ENCODE measurements around the gene DBF4B. TPM values are rescaled to one million over a fixed set of nuclear protein-coding genes. Genes with fewer than 3 reads are reported as not detected.
A peak's percentile ranks its signal among the peaks of the same experiment; 100 is the strongest.

Gene DBF4B, protein sequence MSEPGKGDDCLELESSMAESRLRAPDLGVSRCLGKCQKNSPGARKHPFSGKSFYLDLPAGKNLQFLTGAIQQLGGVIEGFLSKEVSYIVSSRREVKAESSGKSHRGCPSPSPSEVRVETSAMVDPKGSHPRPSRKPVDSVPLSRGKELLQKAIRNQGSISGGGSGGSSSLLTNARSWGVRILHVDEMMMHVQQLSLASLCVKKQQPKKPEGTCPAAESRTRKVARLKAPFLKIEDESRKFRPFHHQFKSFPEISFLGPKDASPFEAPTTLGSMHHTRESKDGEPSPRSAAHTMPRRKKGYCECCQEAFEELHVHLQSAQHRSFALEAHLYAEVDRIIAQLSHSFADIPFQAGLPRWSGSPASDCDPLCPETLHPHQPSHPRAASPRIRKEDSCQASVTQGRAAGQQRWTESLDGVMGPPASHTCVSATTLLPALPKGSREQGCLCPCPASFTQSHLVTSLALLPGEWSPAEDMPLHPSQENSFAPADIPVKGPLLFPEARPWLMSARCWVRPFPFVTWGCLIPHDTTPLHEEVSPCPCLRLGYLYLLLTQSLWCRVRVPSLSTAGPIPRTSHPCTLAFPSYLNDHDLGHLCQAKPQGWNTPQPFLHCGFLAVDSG
- 1 to 10 TPM; 3.0 to 4.1 (median 4.1) TPM for total RNA-seq
- 3.9 TPM for total RNA-seq (2013)

GRCh38 chr17:44708401-44709263 is at the start of gene DBF4B:
DBF4B (plus strand) TSS chr17:44708665; CDS start chr17:44708821, 156 bp downstream.
- Histone ChIP-seq H3K4me1 (ENCODE audit: control insufficient read depth, insufficient read depth, low read length) (peaks cover 10% of the 10 kb centered on the region), H3K36me3 (ENCODE audit: control insufficient read depth, insufficient read depth, low read length) (no peaks in the 10 kb centered on the region), H3K4me3 (ENCODE audit: low read length) (peak within 1 kb of the TSS; percentile 76), H3K9me3 (ENCODE audit: control insufficient read depth, insufficient read depth, low read length) (no peaks in the 10 kb centered on the region), H3K27me3 (ENCODE audit: control insufficient read depth, insufficient read depth, low read length) (no peaks in the 10 kb centered on the region), H3K27ac (ENCODE audit: low read length) (peak within 1 kb of the TSS; percentile 4)
- ATAC-seq (peak; percentile 93 to 98 (median 98)), DNase-seq (peak; percentile 74 to 95)
- H3K4me1 Mint-ChIP-seq, result no peaks in the 10 kb centered on the region
- H3K36me3 Mint-ChIP-seq, result no peaks in the 10 kb centered on the region
- peaks cover 3 to 9% of the 10 kb centered on the region in 2 donors for H3K27me3 Mint-ChIP-seq (ENCODE audit: low read depth in 2 of 2)
- no peak within 1 kb of the TSS for H3K4me3 Mint-ChIP-seq
- TF ChIP-seq, protein P1, sequence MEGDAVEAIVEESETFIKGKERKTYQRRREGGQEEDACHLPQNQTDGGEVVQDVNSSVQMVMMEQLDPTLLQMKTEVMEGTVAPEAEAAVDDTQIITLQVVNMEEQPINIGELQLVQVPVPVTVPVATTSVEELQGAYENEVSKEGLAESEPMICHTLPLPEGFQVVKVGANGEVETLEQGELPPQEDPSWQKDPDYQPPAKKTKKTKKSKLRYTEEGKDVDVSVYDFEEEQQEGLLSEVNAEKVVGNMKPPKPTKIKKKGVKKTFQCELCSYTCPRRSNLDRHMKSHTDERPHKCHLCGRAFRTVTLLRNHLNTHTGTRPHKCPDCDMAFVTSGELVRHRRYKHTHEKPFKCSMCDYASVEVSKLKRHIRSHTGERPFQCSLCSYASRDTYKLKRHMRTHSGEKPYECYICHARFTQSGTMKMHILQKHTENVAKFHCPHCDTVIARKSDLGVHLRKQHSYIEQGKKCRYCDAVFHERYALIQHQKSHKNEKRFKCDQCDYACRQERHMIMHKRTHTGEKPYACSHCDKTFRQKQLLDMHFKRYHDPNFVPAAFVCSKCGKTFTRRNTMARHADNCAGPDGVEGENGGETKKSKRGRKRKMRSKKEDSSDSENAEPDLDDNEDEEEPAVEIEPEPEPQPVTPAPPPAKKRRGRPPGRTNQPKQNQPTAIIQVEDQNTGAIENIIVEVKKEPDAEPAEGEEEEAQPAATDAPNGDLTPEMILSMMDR (IDR thresholded peaks at IDR 0.05), result no peak
- intact Hi-C loops (cut with micrococcal nuclease), result loop anchor here (1.0 kb wide), 1 partner anchor 19 kb away; the partner anchor contains the start of gene CCDC43
- H3K27ac Mint-ChIP-seq, result no peak within 1 kb of the TSS
- WGBS (ENCODE audit: insufficient coverage), result under 1% methylated on average over 52 of the region's 52 CpGs
- no peaks in the 10 kb centered on the region for H3K9me3 Mint-ChIP-seq

GRCh38 chr17:44661835-44662234 is 46.6 kb upstream of the DBF4B start:
- H3K4me3 ChIP-seq (ENCODE audit: low read length), result no peak overlapping the region
- no peaks in the 10 kb centered on the region for H3K36me3 ChIP-seq (ENCODE audit: control insufficient read depth, insufficient read depth, low read length)
- no peaks in the 10 kb centered on the region for H3K9me3 ChIP-seq (ENCODE audit: control insufficient read depth, insufficient read depth, low read length)
- Mint-ChIP-seq H3K9me3 (no peaks in the 10 kb centered on the region), H3K36me3 (no peaks in the 10 kb centered on the region), H3K4me1 (peaks cover 0 to 4% of the 10 kb centered on the region in 2 donors), H3K4me3 (no peak overlapping the region), H3K27me3 (ENCODE audit: low read depth in 2 of 2) (peaks cover 11 to 13% of the 10 kb centered on the region in 2 donors), H3K27ac (no peak overlapping the region)
- H3K27ac ChIP-seq (ENCODE audit: low read length), result no peak overlapping the region
- TF ChIP-seq, protein P1 (IDR thresholded peaks at IDR 0.05), result no peak
- 80% methylated on average over 1 of the region's 2 CpGs for WGBS (ENCODE audit: insufficient coverage)
- intact Hi-C loops (cut with micrococcal nuclease), result no loop called here
- H3K27me3 ChIP-seq (ENCODE audit: control insufficient read depth, insufficient read depth, low read length), result peaks cover 9% of the 10 kb centered on the region
- DNase-seq (no peak), ATAC-seq (no peak)
- H3K4me1 ChIP-seq (ENCODE audit: control insufficient read depth, insufficient read depth, low read length), result peaks cover 3% of the 10 kb centered on the region

DNA sequence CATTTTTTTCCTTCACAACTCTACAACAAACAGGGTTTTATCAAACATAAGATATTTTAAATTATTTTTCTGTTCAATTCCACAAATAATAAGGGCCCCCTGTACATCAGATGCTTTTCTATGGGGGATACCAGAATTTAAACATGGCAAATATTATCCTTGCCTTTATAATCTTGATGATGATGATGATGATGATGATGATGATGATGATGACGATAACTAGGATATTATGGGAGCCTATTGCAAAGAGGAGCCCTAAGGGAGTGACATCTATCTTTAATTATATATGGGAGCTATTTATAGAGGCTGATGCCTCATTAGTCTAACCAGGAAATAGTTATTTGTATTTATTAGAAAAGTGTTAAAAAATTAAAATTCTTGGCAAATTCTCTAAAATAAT is 45.4 kb upstream of the DBF4B start:
- H3K36me3 ChIP-seq (ENCODE audit: control insufficient read depth, insufficient read depth, low read length), result no peaks in the 10 kb centered on the region
- H3K9me3 Mint-ChIP-seq, result no peaks in the 10 kb centered on the region
- intact Hi-C loops (cut with micrococcal nuclease), result no loop called here
- no peak overlapping the region for H3K4me3 Mint-ChIP-seq
- no peaks in the 10 kb centered on the region for H3K9me3 ChIP-seq (ENCODE audit: control insufficient read depth, insufficient read depth, low read length)
- H3K4me3 ChIP-seq (ENCODE audit: low read length), result no peak overlapping the region
- H3K27me3 Mint-ChIP-seq (ENCODE audit: low read depth in 2 of 2), result peaks cover 7 to 14% of the 10 kb centered on the region in 2 donors
- no peak overlapping the region for H3K27ac Mint-ChIP-seq
- H3K4me1 Mint-ChIP-seq, result no peaks in the 10 kb centered on the region
- ATAC-seq (no peak), DNase-seq (no peak)
- no peaks in the 10 kb centered on the region for H3K4me1 ChIP-seq (ENCODE audit: control insufficient read depth, insufficient read depth, low read length)
- no peak overlapping the region for H3K27ac ChIP-seq (ENCODE audit: low read length)
- WGBS (ENCODE audit: insufficient coverage), result 89% methylated on average over 1 of the region's 1 CpG
- TF ChIP-seq, protein P1 (IDR thresholded peaks at IDR 0.05), result no peak
- H3K36me3 Mint-ChIP-seq, result no peaks in the 10 kb centered on the region
- peaks cover 2% of the 10 kb centered on the region for H3K27me3 ChIP-seq (ENCODE audit: control insufficient read depth, insufficient read depth, low read length)

Measured in natural killer cell (primary cell).